ENCODE results near the gene SHROOM3.

Gene SHROOM3

DNA sequence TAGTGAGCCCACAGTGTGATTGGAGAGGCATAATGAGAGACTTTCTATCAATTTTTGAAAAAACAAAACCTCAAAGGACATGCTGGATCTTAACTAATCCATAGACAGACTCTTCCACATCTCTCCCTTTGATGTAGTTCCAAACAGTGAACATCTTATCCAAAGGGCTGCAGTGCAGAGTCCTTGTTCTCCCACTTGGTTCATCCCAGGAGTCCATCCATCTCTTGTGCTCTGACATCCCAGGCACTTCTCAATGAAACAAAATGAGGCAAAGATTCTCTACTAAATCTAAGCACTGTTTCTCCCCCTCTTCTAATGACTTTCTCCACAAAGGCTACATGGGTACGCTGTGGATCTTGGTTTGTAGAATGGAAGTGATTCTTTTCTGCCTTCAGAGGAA is 8.3 kb downstream of the SHROOM3 start:
- H3K36me3 ChIP-seq (ENCODE audit: low read length), result no peaks in the 10 kb centered on the region
- no peaks in the 10 kb centered on the region for H3K27me3 ChIP-seq (ENCODE audit: low read length)
- no peak overlapping the region for H3K4me2 ChIP-seq (ENCODE audit: low read depth, low read length, poor library complexity, severe bottlenecking)
- H3K9ac ChIP-seq (ENCODE audit: low read length), result no peak overlapping the region
- no peak overlapping the region for H3K4me3 ChIP-seq (ENCODE audit: insufficient read depth, low read length, poor library complexity, severe bottlenecking)
- H3K9me3 ChIP-seq (ENCODE audit: insufficient read depth, low read length), result no peaks in the 10 kb centered on the region
- no peaks in the 10 kb centered on the region for H3K9me2 ChIP-seq (replicated peaks; ENCODE audit: insufficient read depth, low read length)
- TF ChIP-seq EZH2phosphoT487 (conservative IDR thresholded peaks at IDR 0.05; ENCODE audit: low read length), result no peak
- TF ChIP-seq, protein P1, sequence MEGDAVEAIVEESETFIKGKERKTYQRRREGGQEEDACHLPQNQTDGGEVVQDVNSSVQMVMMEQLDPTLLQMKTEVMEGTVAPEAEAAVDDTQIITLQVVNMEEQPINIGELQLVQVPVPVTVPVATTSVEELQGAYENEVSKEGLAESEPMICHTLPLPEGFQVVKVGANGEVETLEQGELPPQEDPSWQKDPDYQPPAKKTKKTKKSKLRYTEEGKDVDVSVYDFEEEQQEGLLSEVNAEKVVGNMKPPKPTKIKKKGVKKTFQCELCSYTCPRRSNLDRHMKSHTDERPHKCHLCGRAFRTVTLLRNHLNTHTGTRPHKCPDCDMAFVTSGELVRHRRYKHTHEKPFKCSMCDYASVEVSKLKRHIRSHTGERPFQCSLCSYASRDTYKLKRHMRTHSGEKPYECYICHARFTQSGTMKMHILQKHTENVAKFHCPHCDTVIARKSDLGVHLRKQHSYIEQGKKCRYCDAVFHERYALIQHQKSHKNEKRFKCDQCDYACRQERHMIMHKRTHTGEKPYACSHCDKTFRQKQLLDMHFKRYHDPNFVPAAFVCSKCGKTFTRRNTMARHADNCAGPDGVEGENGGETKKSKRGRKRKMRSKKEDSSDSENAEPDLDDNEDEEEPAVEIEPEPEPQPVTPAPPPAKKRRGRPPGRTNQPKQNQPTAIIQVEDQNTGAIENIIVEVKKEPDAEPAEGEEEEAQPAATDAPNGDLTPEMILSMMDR (IDR thresholded peaks at IDR 0.05; ENCODE audit: insufficient read depth, low read length, poor library complexity, severe bottlenecking), result no peak
- no peaks in the 10 kb centered on the region for H4K20me1 ChIP-seq (ENCODE audit: low read depth, low read length)
- no peak overlapping the region for H3K27ac ChIP-seq (ENCODE audit: low read depth, low read length)
- no peaks in the 10 kb centered on the region for H3F3A ChIP-seq (ENCODE audit: insufficient read depth)
- H3K79me2 ChIP-seq (ENCODE audit: insufficient read depth, low read length), result no peaks in the 10 kb centered on the region
- no peak overlapping the region for H2AFZ ChIP-seq (ENCODE audit: low read depth, low read length, severe bottlenecking)

DNA sequence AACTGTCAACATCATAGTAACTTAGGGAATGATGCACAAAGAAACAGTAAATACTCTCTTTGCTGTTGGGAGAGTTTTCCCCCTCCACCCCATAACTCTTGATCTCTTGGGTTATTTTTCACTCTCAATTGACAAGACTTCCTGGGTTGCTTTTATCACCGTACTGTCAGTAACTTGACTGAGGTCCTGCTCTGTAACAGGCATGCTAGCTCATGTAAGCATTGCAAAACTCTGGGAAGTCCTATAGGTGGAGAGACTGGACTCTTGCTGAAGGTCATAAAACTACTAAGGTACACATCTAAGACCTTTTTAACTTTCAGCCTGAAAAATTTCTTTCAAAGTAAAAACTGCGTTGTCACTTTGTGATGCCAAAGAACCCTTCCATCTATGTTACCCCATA is 10.9 kb downstream of the SHROOM3 start:
- Histone ChIP-seq H3K4me3 (ENCODE audit: insufficient read depth, low read length, poor library complexity, severe bottlenecking) (no peak overlapping the region), H3K36me3 (ENCODE audit: low read length) (no peaks in the 10 kb centered on the region), H3K27ac (ENCODE audit: low read depth, low read length) (no peak overlapping the region), H4K20me1 (ENCODE audit: low read depth, low read length) (no peaks in the 10 kb centered on the region), H3K9me3 (ENCODE audit: insufficient read depth, low read length) (no peaks in the 10 kb centered on the region), H3K27me3 (ENCODE audit: low read length) (no peaks in the 10 kb centered on the region), H3K9ac (ENCODE audit: low read length) (no peak overlapping the region), H3K9me2 (replicated peaks; ENCODE audit: insufficient read depth, low read length) (no peaks in the 10 kb centered on the region), H3K4me2 (ENCODE audit: low read depth, low read length, poor library complexity, severe bottlenecking) (no peak overlapping the region), H3F3A (ENCODE audit: insufficient read depth) (no peaks in the 10 kb centered on the region), H3K79me2 (ENCODE audit: insufficient read depth, low read length) (no peaks in the 10 kb centered on the region), H2AFZ (ENCODE audit: low read depth, low read length, severe bottlenecking) (no peak overlapping the region)
- TF ChIP-seq, protein P1 (IDR thresholded peaks at IDR 0.05; ENCODE audit: insufficient read depth, low read length, poor library complexity, severe bottlenecking), result no peak
- no peak for TF ChIP-seq EZH2phosphoT487 (conservative IDR thresholded peaks at IDR 0.05; ENCODE audit: low read length)

GRCh38 chr4:76447393-76447851 is 12.4 kb downstream of the SHROOM3 start:
- Histone ChIP-seq H4K20me1 (ENCODE audit: low read depth, low read length) (no peaks in the 10 kb centered on the region), H3K9me2 (replicated peaks; ENCODE audit: insufficient read depth, low read length) (no peaks in the 10 kb centered on the region), H3K36me3 (ENCODE audit: low read length) (no peaks in the 10 kb centered on the region), H3K79me2 (ENCODE audit: insufficient read depth, low read length) (no peaks in the 10 kb centered on the region), H3K27ac (ENCODE audit: low read depth, low read length) (no peak overlapping the region), H2AFZ (ENCODE audit: low read depth, low read length, severe bottlenecking) (no peak overlapping the region), H3K9me3 (ENCODE audit: insufficient read depth, low read length) (no peaks in the 10 kb centered on the region), H3K9ac (ENCODE audit: low read length) (no peak overlapping the region), H3F3A (ENCODE audit: insufficient read depth) (no peaks in the 10 kb centered on the region), H3K4me2 (ENCODE audit: low read depth, low read length, poor library complexity, severe bottlenecking) (no peak overlapping the region), H3K27me3 (ENCODE audit: low read length) (no peaks in the 10 kb centered on the region), H3K4me3 (ENCODE audit: insufficient read depth, low read length, poor library complexity, severe bottlenecking) (no peak overlapping the region)
- TF ChIP-seq, protein P1 (IDR thresholded peaks at IDR 0.05; ENCODE audit: insufficient read depth, low read length, poor library complexity, severe bottlenecking), result no peak
- TF ChIP-seq EZH2phosphoT487 (conservative IDR thresholded peaks at IDR 0.05; ENCODE audit: low read length), result no peak
